ENCODE data around the gene DCHS2. TPM values are rescaled to one million over a fixed set of nuclear protein-coding genes. Genes with fewer than 3 reads are reported as not detected.

DCHS2 gene
- total RNA-seq, 2 donors from 2014 or later, result 0.13 to 0.24 TPM

DNA sequence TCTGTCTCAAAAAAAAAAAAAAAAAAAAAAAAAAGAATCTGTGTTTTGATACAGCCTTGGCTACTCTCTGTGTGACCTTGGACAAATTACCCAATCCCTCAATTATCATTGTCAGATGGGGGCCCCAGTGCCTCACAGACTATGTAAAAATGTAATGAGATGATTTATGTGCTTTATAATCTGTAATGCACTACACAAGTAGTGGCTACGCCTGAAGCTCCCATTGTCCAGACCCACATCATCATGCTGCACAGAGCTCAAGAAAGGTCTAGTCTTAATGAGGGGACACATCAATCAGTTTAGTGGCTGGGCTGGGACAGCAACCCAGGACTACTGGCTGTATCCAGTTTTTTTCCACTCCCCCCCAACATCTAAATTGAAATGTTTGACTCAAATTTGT lies 308.3 kb downstream of the DCHS2 start:
- TF ChIP-seq, protein P1, sequence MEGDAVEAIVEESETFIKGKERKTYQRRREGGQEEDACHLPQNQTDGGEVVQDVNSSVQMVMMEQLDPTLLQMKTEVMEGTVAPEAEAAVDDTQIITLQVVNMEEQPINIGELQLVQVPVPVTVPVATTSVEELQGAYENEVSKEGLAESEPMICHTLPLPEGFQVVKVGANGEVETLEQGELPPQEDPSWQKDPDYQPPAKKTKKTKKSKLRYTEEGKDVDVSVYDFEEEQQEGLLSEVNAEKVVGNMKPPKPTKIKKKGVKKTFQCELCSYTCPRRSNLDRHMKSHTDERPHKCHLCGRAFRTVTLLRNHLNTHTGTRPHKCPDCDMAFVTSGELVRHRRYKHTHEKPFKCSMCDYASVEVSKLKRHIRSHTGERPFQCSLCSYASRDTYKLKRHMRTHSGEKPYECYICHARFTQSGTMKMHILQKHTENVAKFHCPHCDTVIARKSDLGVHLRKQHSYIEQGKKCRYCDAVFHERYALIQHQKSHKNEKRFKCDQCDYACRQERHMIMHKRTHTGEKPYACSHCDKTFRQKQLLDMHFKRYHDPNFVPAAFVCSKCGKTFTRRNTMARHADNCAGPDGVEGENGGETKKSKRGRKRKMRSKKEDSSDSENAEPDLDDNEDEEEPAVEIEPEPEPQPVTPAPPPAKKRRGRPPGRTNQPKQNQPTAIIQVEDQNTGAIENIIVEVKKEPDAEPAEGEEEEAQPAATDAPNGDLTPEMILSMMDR (conservative IDR thresholded peaks at IDR 0.05), result no peak
- Mint-ChIP-seq H3K4me1 (peaks cover 5% of the 10 kb centered on the region), H3K36me3 (ENCODE audit: low read depth) (no peaks in the 10 kb centered on the region), H3K27me3 (ENCODE audit: insufficient read depth) (no peaks in the 10 kb centered on the region), H3K27ac (no peak overlapping the region), H3K9me3 (no peaks in the 10 kb centered on the region), H3K4me3 (no peak overlapping the region)
- 100% methylated on average over 1 of the region's 1 CpG; no CpG with 5 or more reads in 1 of the 2 experiments for WGBS, 2 experiments (ENCODE audit: insufficient coverage in 1 of 2, insufficient read length in 1 of 2)
- H3K9me3 ChIP-seq (ENCODE audit: control insufficient read depth, low read length), result no peaks in the 10 kb centered on the region
- no peaks in the 10 kb centered on the region for H3K27me3 ChIP-seq (ENCODE audit: control insufficient read depth, insufficient read depth, low read length, poor library complexity, severe bottlenecking)
- H3K36me3 ChIP-seq (ENCODE audit: control insufficient read depth, insufficient read depth, low read length), result no peaks in the 10 kb centered on the region
- DNase-seq, result no peak
- H3K4me1 ChIP-seq (ENCODE audit: control insufficient read depth, insufficient read depth, low read length), result no peaks in the 10 kb centered on the region
- no peak overlapping the region for H3K9ac ChIP-seq (ENCODE audit: extremely low read depth, low read length, poor library complexity, severe bottlenecking)
- H3K4me3 ChIP-seq (ENCODE audit: low read length), result no peak overlapping the region
- H3K27ac ChIP-seq (ENCODE audit: low read depth, low read length), result no peak overlapping the region

Other genes starting within 250 kb of the DCHS2 start
- 100 to 1,000 TPM; 132 to 235 TPM for gene PLRG1, start 58.6 kb upstream of the DCHS2 start, total RNA-seq
- gene FGB, start 71.2 kb upstream of the DCHS2 start, total RNA-seq, result under 1 TPM in 1 of 2 donors, not detected in 1; 0.55 TPM
- 1 to 10 TPM; 3.1 to 3.7 TPM for gene FGA, start 98.9 kb upstream of the DCHS2 start, total RNA-seq
- gene FGG, start 120.9 kb upstream of the DCHS2 start, total RNA-seq, result under 1 TPM in 1 of 2 donors, not detected in 1; 0.89 TPM